GM18505 (cell line): ENCODE measurements around the gene SERPINA12.

Source experiments
- ATAC-seq: cut with Tn5 transposase; IDR thresholded peaks from one replicate; pipeline ENCODE4 v1.9.1; 2021; ENCODE audit not compliant: unreplicated experiment
- POLR2A ChIP-seq: IDR thresholded peaks from 4 replicates; pipeline ENCODE4 v1.6.1; 2011; ENCODE audit warnings: borderline replicate concordance; ENCODE audit not compliant: insufficient read depth, insufficient read length; ENCODE audit errors: extremely low read depth

Gene SERPINA12

GRCh38 chr14:94458558-94459205 is 50.6 kb downstream of the SERPINA12 start:
- ATAC-seq: no peak
- TF ChIP-seq POLR2A: no peak

GRCh38 chr14:94458096-94458495 is 51.2 kb downstream of the SERPINA12 start:
- ATAC-seq: no peak
- TF ChIP-seq POLR2A: no peak

- ATAC-seq: no peak
- TF ChIP-seq POLR2A: no peak
Observed at GRCh38 chr14:94455928-94456327, 53.3 kb downstream of the SERPINA12 start.

GRCh38 chr14:94451826-94452225 is 57.4 kb downstream of the SERPINA12 start:
- ATAC-seq: no peak
- TF ChIP-seq POLR2A: no peak

- no peak for ATAC-seq
- TF ChIP-seq POLR2A: no peak
Observed at GRCh38 chr14:94451091-94451771, 58.0 kb downstream of the SERPINA12 start.

- ATAC-seq: no peak
- no peak for TF ChIP-seq POLR2A
Observed at GRCh38 chr14:94450722-94451090, 58.6 kb downstream of the SERPINA12 start.

- TF ChIP-seq POLR2A: no peak
- ATAC-seq: no peak
Observed at GRCh38 chr14:94449930-94450329, 59.3 kb downstream of the SERPINA12 start.

- TF ChIP-seq POLR2A: no peak
- ATAC-seq: no peak
Observed at GRCh38 chr14:94448071-94448808, 61.0 kb downstream of the SERPINA12 start.

GRCh38 chr14:94447206-94447605 is 62.1 kb downstream of the SERPINA12 start:
- TF ChIP-seq POLR2A: no peak
- no peak for ATAC-seq

- no peak for TF ChIP-seq POLR2A
- no peak for ATAC-seq
Observed at GRCh38 chr14:94446126-94446525, 63.1 kb downstream of the SERPINA12 start.

- ATAC-seq: no peak
- TF ChIP-seq POLR2A: no peak
Observed at GRCh38 chr14:94445003-94445402, 64.3 kb downstream of the SERPINA12 start.

- no peak for TF ChIP-seq POLR2A
- ATAC-seq: no peak
Observed at GRCh38 chr14:94441531-94442205, 67.6 kb downstream of the SERPINA12 start.

- no peak for TF ChIP-seq POLR2A
- no peak for ATAC-seq
Observed at GRCh38 chr14:94441130-94441529, 68.1 kb downstream of the SERPINA12 start.

GRCh38 chr14:94439453-94440057 is 69.7 kb downstream of the SERPINA12 start:
- no peak for TF ChIP-seq POLR2A
- no peak for ATAC-seq
